PFSK-1 (cell line): ENCODE results near the gene GTPBP4.

Source experiments
- FOXP2 ChIP-seq: optimal IDR thresholded peaks from 2 replicates; pipeline ENCODE3; 2011; ENCODE audit warnings: borderline replicate concordance, control low read depth, inconsistent platforms; ENCODE audit not compliant: insufficient read depth; ENCODE audit errors: extremely low read length, extremely low read depth
- POLR2AphosphoS5 ChIP-seq: IDR thresholded peaks from 2 replicates; pipeline ENCODE4 v1.6.1; 2012; ENCODE audit warnings: low read depth, mild to moderate bottlenecking, control low read depth, low read length, moderate library complexity
- SIN3A ChIP-seq: IDR thresholded peaks from 2 replicates; pipeline ENCODE4 v1.6.1; 2012; ENCODE audit warnings: mild to moderate bottlenecking, low read length, moderate library complexity, borderline replicate concordance; ENCODE audit not compliant: insufficient read depth
- TAF1 ChIP-seq: IDR thresholded peaks from 2 replicates; pipeline ENCODE4 v1.6.1; 2012; ENCODE audit warnings: low read length, control low read depth, borderline replicate concordance; ENCODE audit not compliant: insufficient read depth
- TF ChIP-seq, protein P1 (sequence below), 2 experiments: IDR thresholded peaks; 2 replicates each; pipeline versions ENCODE4 v1.6.1 to v1.8.0; 2011 to 2012; ENCODE audit warnings: low read depth in 2 of 2, low read length in 2 of 2, control low read depth in 1 of 2, inconsistent platforms in 1 of 2, mild to moderate bottlenecking in 1 of 2, moderate library complexity in 1 of 2; ENCODE audit not compliant: insufficient read depth in 1 of 2

DNA sequence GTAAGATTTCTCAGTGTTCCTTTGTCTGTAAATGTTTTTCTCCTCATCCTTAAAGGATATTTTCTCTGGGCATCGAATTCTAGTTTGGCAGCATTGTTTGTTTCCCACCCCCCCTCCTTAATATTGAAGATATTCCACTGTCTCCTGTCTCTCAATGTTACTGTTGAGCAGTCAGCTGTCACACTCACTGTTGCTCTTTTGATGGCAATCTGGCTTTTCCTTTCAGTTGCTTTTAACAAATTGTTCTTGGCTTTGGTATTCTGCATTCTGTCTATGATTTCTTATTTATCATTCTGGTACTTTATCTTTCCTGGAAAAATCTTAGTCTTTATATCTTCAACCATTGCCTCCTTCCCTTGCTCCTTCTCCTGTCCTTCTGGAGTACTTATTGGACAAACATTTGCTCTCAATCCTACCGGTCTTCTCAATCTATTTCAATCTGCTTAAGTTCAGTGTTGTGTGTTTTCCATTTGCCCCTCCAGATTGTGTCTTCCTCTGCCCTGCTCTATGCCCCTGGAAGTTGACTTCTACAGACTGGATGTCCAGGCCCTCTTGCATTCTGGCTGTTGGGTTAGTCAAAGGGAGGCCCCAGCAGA, 9.3 kb upstream of the GTPBP4 start:
- no peak for TF ChIP-seq TAF1
- no peak for TF ChIP-seq POLR2AphosphoS5
- TF ChIP-seq, protein P1, sequence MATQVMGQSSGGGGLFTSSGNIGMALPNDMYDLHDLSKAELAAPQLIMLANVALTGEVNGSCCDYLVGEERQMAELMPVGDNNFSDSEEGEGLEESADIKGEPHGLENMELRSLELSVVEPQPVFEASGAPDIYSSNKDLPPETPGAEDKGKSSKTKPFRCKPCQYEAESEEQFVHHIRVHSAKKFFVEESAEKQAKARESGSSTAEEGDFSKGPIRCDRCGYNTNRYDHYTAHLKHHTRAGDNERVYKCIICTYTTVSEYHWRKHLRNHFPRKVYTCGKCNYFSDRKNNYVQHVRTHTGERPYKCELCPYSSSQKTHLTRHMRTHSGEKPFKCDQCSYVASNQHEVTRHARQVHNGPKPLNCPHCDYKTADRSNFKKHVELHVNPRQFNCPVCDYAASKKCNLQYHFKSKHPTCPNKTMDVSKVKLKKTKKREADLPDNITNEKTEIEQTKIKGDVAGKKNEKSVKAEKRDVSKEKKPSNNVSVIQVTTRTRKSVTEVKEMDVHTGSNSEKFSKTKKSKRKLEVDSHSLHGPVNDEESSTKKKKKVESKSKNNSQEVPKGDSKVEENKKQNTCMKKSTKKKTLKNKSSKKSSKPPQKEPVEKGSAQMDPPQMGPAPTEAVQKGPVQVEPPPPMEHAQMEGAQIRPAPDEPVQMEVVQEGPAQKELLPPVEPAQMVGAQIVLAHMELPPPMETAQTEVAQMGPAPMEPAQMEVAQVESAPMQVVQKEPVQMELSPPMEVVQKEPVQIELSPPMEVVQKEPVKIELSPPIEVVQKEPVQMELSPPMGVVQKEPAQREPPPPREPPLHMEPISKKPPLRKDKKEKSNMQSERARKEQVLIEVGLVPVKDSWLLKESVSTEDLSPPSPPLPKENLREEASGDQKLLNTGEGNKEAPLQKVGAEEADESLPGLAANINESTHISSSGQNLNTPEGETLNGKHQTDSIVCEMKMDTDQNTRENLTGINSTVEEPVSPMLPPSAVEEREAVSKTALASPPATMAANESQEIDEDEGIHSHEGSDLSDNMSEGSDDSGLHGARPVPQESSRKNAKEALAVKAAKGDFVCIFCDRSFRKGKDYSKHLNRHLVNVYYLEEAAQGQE (IDR thresholded peaks at IDR 0.05; ENCODE audit: insufficient read depth in 1 of 2, low read depth in 2 of 2, low read length in 2 of 2): no peak
- no peak for TF ChIP-seq SIN3A
- TF ChIP-seq FOXP2: no peak
